Liver (tissue), 9 donors: ENCODE measurements around the gene ME1. TPM values are rescaled to one million over a fixed set of nuclear protein-coding genes. Genes with fewer than 3 reads are reported as not detected.

Experiments used
- DNase-seq: peaks from one replicate; pipeline ENCODE4 v3.0.0-alpha.2; 2017; ENCODE audit warnings: low spot score
- H3K27ac ChIP-seq, 2 donors: one replicate each; pipeline ENCODE4 v1.7.0; 2013; ENCODE audit warnings: inconsistent platforms in 2 of 2, low read length in 2 of 2, control low read depth in 1 of 2, low read depth in 1 of 2, mild to moderate bottlenecking in 1 of 2
- H3K27me3 ChIP-seq, 4 donors: one replicate each; pipeline versions ENCODE4 v1.6.1 to v1.7.0; 2013; ENCODE audit warnings: low read length in 3 of 4, inconsistent platforms in 1 of 4, mild to moderate bottlenecking in 1 of 4, moderate library complexity in 1 of 4; ENCODE audit not compliant: control insufficient read depth in 4 of 4, insufficient read depth in 4 of 4
- H3K36me3 ChIP-seq, 4 donors: one replicate each; pipeline versions ENCODE4 v1.6.1 to v1.7.0; 2013; ENCODE audit warnings: low read length in 3 of 4, mild to moderate bottlenecking in 3 of 4, low read depth in 1 of 4, moderate library complexity in 1 of 4; ENCODE audit not compliant: control insufficient read depth in 4 of 4, insufficient read depth in 3 of 4
- H3K4me1 ChIP-seq, 4 donors: one replicate each; pipeline versions ENCODE4 v1.6.1 to v1.7.0; 2013; ENCODE audit warnings: low read length in 3 of 4, mild to moderate bottlenecking in 3 of 4, moderate library complexity in 1 of 4; ENCODE audit not compliant: control insufficient read depth in 4 of 4, insufficient read depth in 4 of 4
- H3K4me3 ChIP-seq, 3 donors: one replicate each; pipeline versions ENCODE4 v1.6.1 to v1.7.0; 2013; ENCODE audit warnings: low read length in 3 of 3, control low read depth in 1 of 3, low read depth in 1 of 3, mild to moderate bottlenecking in 1 of 3
- H3K9ac ChIP-seq, 2 donors: one replicate each; pipeline ENCODE4 v1.7.0; 2013; ENCODE audit warnings: low read length in 2 of 2, mild to moderate bottlenecking in 2 of 2, moderate library complexity in 2 of 2, control low read depth in 1 of 2, low read depth in 1 of 2
- H3K9me3 ChIP-seq, 4 donors: one replicate each; pipeline versions ENCODE4 v1.6.1 to v1.7.0; 2013; ENCODE audit warnings: low read length in 3 of 4; ENCODE audit not compliant: control insufficient read depth in 4 of 4
- ATF3 ChIP-seq: IDR thresholded peaks from 2 replicates; pipeline ENCODE4 v1.6.1; 2016; ENCODE audit warnings: antibody characterized with exemption
- EGR1 ChIP-seq, 2 donors: IDR thresholded peaks; 2 replicates each; pipeline ENCODE4 v1.6.1; 2016 to 2018; ENCODE audit warnings: antibody characterized with exemption in 2 of 2, low read depth in 2 of 2
- FOXA1 ChIP-seq: IDR thresholded peaks from 2 replicates; pipeline ENCODE4 v1.6.1; 2016; ENCODE audit warnings: antibody characterized with exemption
- FOXA2 ChIP-seq: IDR thresholded peaks from 2 replicates; pipeline ENCODE4 v1.6.1; 2016; ENCODE audit warnings: antibody characterized with exemption
- GABPA ChIP-seq, 2 donors: IDR thresholded peaks in 1 of 2; conservative IDR thresholded peaks in 1 of 2; 2 replicates each; pipeline ENCODE4 v1.6.1; 2016; ENCODE audit warnings: antibody characterized with exemption in 2 of 2, mild to moderate bottlenecking in 1 of 2, moderate library complexity in 1 of 2
- HNF4A ChIP-seq, 2 donors: conservative IDR thresholded peaks; 2 replicates each; pipeline ENCODE4 v1.6.1; 2016; ENCODE audit warnings: antibody characterized with exemption in 2 of 2, mild to moderate bottlenecking in 2 of 2
- HNF4G ChIP-seq: IDR thresholded peaks from 2 replicates; pipeline ENCODE4 v1.6.1; 2016; ENCODE audit warnings: antibody characterized with exemption
- JUND ChIP-seq, 2 donors: IDR thresholded peaks; 2 replicates each; pipeline ENCODE4 v1.6.1; 2016; ENCODE audit warnings: antibody characterized with exemption in 2 of 2
- MAX ChIP-seq: IDR thresholded peaks from 2 replicates; pipeline ENCODE4 v1.6.1; 2016; ENCODE audit warnings: antibody characterized with exemption
- NR2F2 ChIP-seq: IDR thresholded peaks from 2 replicates; pipeline ENCODE4 v1.6.1; 2016; ENCODE audit warnings: antibody characterized with exemption
- RAD21 ChIP-seq, 2 donors: IDR thresholded peaks; 2 replicates each; pipeline ENCODE4 v1.6.1; 2016; ENCODE audit warnings: antibody characterized with exemption in 2 of 2, mild to moderate bottlenecking in 2 of 2
- REST ChIP-seq: IDR thresholded peaks from 2 replicates; pipeline ENCODE4 v1.6.1; 2016; ENCODE audit warnings: antibody characterized with exemption, mild to moderate bottlenecking
- RXRA ChIP-seq, 2 donors: IDR thresholded peaks; 2 replicates each; pipeline ENCODE4 v1.6.1; 2017 to 2018; ENCODE audit warnings: antibody characterized with exemption in 2 of 2, mild to moderate bottlenecking in 1 of 2
- SP1 ChIP-seq: IDR thresholded peaks from 2 replicates; pipeline ENCODE4 v1.6.1; 2018; ENCODE audit warnings: antibody characterized with exemption, mild to moderate bottlenecking
- TAF1 ChIP-seq: conservative IDR thresholded peaks from 2 replicates; pipeline ENCODE4 v1.6.1; 2016; ENCODE audit warnings: antibody characterized with exemption, mild to moderate bottlenecking
- YY1 ChIP-seq: IDR thresholded peaks from 2 replicates; pipeline ENCODE4 v1.6.1; 2016; ENCODE audit warnings: antibody characterized with exemption, mild to moderate bottlenecking
- polyA plus RNA-seq, 2 donors: library from polyadenylated mRNA; stranded (reverse) in 1 of 2; unstranded in 1 of 2; fragments of 200-250 nt in 1 of 2; fragments of >200 nt in 1 of 2; fragmentation: Nextera tagmentation in 1 of 2; extraction: Ambion mirVana in 1 of 2; gene quantifications; one replicate each; pipeline versions ENCODE4 v1.2.1 to v1.2.3, GENCODE V29; 2013 to 2015
- total RNA-seq, 2 donors: library from RNA; depleted of rRNA; stranded (reverse); fragments of >200 nt; gene quantifications; one replicate each; pipeline ENCODE4 v1.2.3, GENCODE V29; 2014
- TF ChIP-seq, protein P1 (sequence below): fragments of 150-350 bp; IDR thresholded peaks from 2 replicates; pipeline ENCODE4 v1.5.1; 2017; ENCODE audit warnings: improper control_type of control experiment, low read depth, low read length; ENCODE audit not compliant: missing input control
- donor health status: healthy.
- donor health status: healthy.
- donor health status: healthy.
- donor health status: healthy.
- donor health status: healthy.

ME1 gene
- total and polyA plus RNA-seq, 4 donors, result 4.3 to 7.8 (median 5.5) TPM

GRCh38 chr6:83436674-83437073 lies 5.8 kb upstream of the ME1 start:
- H3K4me3 ChIP-seq, result no peak overlapping the region
- H3K9ac ChIP-seq, result no peak overlapping the region
- H3K4me1 ChIP-seq, result peaks cover 0 to 14% (median 3%) of the 10 kb centered on the region in 4 donors
- TF ChIP-seq MAX, result no peak
- TF ChIP-seq JUND (IDR thresholded peaks at IDR 0.05), result no peak
- TF ChIP-seq ATF3, result no peak
- no peak for TF ChIP-seq RAD21 (IDR thresholded peaks at IDR 0.05)
- TF ChIP-seq SP1, result no peak
- no peak for TF ChIP-seq FOXA1
- TF ChIP-seq NR2F2, result no peak
- TF ChIP-seq REST, result no peak
- no peak for TF ChIP-seq RXRA (IDR thresholded peaks at IDR 0.05)
- TF ChIP-seq EGR1 (IDR thresholded peaks at IDR 0.05; ENCODE audit: low read depth in 2 of 2), result no peak
- no peak for TF ChIP-seq TAF1
- no peak for TF ChIP-seq FOXA2
- H3K27me3 ChIP-seq, result no peaks in the 10 kb centered on the region
- no peaks in the 10 kb centered on the region for H3K36me3 ChIP-seq
- DNase-seq, result no peak
- H3K9me3 ChIP-seq, result no peaks in the 10 kb centered on the region
- H3K27ac ChIP-seq, result no peak overlapping the region

DNA sequence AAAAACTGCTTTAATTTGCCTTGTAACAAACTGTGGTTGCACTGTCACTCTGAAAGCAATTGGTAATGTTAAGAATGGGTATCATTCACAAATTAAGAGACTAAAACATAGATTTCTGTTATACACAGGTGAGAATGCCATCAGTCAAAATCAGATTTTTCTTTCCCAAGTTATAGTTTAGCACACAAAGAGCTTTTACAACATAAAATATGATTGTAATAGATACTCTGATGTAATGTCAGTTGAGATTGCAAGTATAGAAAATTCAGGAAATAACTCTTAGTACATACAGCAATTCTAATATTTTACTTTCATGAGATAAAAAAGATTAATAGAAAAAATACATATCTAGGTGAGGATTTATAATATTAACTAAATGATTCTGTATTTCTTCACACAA lies 2.3 kb upstream of the ME1 start:
- no peak for DNase-seq
- H3K27ac ChIP-seq, result no peak overlapping the region

More for the DNA sequence above, 2.3 kb upstream of the ME1 start:
- H3K9me3 ChIP-seq, result no peaks in the 10 kb centered on the region
- TF ChIP-seq, protein P1, sequence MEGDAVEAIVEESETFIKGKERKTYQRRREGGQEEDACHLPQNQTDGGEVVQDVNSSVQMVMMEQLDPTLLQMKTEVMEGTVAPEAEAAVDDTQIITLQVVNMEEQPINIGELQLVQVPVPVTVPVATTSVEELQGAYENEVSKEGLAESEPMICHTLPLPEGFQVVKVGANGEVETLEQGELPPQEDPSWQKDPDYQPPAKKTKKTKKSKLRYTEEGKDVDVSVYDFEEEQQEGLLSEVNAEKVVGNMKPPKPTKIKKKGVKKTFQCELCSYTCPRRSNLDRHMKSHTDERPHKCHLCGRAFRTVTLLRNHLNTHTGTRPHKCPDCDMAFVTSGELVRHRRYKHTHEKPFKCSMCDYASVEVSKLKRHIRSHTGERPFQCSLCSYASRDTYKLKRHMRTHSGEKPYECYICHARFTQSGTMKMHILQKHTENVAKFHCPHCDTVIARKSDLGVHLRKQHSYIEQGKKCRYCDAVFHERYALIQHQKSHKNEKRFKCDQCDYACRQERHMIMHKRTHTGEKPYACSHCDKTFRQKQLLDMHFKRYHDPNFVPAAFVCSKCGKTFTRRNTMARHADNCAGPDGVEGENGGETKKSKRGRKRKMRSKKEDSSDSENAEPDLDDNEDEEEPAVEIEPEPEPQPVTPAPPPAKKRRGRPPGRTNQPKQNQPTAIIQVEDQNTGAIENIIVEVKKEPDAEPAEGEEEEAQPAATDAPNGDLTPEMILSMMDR, result no peak
- no peak for TF ChIP-seq HNF4A (conservative IDR thresholded peaks at IDR 0.05)
- no peak for TF ChIP-seq NR2F2
- no peak for TF ChIP-seq GABPA (IDR thresholded peaks at IDR 0.05 in 1 of 2, conservative IDR thresholded peaks at IDR 0.05 in 1 of 2)
- TF ChIP-seq MAX, result no peak
- TF ChIP-seq FOXA2, result no peak
- no peak for TF ChIP-seq FOXA1
- no peak for TF ChIP-seq HNF4G
- no peak for TF ChIP-seq ATF3
- no peak for TF ChIP-seq YY1
- no peak for TF ChIP-seq RAD21 (IDR thresholded peaks at IDR 0.05)
- TF ChIP-seq TAF1, result no peak
- TF ChIP-seq EGR1 (IDR thresholded peaks at IDR 0.05; ENCODE audit: low read depth in 2 of 2), result no peak
- H3K36me3 ChIP-seq, result no peaks in the 10 kb centered on the region
- H3K4me3 ChIP-seq, result no peak overlapping the region
- H3K4me1 ChIP-seq, result peaks cover 2 to 29% (median 7%) of the 10 kb centered on the region in 4 donors
- no peaks in the 10 kb centered on the region for H3K27me3 ChIP-seq
- no peak overlapping the region for H3K9ac ChIP-seq
